ENCODE data around the gene RMC1.
"Not testable (repeated sequence)": the region's sequence is repeated elsewhere in the genome, so short reads cannot be mapped to it uniquely, and the experiment has no call there.

RMC1 gene

DNA sequence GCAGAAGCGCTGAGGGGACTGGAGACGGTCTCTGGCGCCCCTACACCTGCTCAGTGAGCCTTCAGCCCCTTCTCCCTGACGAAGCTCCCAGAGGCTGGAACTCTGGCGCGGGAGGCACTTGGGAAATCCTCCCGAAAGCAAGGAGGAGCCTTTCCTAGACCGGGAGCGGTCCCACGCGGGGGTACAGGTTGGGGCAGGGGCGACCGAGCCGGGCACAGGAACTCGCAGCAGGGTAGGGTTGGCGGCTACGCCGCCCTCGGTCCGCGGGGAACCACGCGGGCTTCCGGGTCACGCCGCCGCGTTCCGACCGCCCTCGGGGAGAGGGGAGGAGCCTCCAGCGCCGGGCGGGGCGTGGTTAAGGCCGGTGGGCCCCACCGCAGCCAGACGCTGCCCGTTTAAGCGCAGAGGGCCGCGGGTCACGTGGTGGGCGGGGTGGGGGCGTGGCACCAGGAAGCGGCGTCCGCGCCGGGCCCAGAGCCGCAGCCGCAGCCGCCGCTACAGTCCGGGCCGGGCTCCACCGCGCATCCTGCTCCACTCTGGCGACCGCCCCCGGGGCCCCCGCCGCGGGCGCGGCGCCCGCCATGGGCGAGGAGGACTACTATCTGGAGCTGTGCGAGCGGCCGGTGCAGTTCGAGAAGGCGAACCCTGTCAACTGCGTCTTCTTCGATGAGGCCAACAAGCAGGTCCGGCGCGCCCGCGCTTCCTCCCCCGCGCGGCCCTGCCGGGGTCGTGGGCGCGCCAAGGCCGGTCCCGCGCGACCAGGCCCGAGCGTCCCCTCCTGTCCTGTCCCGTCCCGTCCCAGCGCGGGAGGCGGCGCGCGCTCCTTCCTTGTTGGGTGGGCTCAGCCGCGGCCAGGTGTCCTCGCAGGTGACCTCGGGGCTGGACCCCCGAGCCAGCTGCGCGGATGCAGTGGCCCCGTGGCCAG lies at the start of gene RMC1:
Gene RMC1, plus strand, starts transcription at position 474 of the 925 bp plus-strand sequence. Its CDS starts 108 bp downstream, at position 582.
- peak; percentile 99 for DNase-seq

DNA sequence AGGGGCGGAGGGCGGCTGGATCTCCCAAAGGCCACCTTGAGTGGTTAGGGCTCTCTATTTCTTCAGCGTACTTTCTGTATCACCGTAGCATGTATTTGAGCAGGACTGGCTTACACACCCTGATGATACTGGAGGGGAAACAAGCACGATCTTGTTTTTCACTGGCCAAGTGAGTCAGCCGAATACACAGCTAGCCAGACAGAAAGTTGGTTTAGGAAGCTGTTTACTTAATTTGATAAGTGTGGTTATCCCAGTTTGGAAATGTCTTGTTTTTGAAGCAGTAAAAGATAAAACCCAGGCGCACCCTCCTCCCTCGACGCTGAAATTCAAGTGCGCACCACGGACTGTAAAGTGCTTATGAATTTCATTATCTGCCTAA lies 49.6 kb upstream of the RMC1 start:
- no peak for DNase-seq

DNA sequence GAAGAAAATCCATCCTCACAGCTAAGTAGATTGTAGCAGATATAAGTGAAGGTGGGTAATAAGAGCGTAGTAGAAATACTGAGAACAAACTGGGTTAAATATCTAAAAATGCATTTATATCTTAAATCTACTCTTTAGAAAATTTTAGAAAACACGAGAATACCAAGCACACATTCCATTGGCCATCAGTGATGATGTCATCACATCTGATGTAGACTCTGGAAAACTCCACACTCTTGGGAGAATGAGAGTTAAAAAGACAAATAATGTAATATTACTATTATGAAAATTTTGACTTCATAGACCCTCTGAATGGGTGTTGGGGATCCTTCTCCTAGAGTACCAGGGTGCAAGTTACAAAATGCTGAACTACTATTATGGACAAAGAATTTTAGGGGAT lies 46.5 kb upstream of the RMC1 start:
- no peak for DNase-seq

DNA sequence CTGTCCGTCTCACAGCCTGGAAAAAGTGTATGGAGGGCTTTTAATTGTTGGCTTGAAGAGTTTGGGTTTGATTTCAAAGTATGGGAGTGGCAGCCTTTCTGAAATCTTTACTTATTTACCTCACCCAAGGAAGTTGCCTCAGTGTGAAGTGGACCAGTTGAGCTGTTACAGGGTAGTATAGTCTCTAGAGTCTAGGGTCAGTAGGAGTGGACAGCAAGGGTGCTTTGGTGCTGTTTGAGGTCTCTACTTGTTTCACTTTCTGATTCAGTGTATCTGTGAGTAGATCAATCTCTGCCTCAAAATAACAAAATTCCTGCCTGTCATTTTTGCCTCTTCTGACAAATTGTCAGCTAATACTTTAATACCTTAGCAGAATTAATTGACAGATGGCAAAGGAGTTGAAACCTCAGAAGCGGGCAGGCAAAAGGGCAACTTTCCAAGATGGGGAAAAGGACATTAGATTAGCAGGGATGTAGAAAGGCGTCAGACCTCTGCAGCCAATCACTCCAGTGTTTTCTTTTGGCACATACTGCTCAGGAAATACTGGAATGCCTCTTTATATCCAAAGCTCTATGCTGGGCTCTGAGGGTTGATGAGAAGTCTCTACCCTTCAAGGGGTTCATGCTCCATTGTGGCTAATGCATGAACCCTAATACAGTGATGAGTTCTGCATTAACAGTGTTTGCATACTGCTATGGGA lies 44.3 kb upstream of the RMC1 start:
- DNase-seq: no peak

DNA sequence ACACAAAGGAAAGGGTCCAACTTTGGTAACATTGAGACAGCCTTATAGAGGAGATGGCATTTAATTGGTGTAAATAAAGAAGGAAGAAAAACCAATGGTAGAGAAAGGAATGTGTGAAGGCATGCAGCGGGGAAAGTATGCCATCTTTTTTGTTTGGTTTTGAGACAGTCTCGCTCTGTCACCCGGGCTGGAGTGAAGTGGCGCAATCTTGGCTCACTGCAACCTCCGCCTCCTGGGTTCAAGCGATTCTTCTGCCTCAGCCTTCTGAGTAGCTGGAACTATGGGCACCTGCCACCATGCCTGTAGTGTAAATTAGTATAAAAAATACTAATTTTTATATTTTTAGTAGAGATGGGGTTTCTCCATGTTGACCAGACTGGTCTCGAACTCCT lies 43.8 kb upstream of the RMC1 start:
- DNase-seq: no peak

DNA sequence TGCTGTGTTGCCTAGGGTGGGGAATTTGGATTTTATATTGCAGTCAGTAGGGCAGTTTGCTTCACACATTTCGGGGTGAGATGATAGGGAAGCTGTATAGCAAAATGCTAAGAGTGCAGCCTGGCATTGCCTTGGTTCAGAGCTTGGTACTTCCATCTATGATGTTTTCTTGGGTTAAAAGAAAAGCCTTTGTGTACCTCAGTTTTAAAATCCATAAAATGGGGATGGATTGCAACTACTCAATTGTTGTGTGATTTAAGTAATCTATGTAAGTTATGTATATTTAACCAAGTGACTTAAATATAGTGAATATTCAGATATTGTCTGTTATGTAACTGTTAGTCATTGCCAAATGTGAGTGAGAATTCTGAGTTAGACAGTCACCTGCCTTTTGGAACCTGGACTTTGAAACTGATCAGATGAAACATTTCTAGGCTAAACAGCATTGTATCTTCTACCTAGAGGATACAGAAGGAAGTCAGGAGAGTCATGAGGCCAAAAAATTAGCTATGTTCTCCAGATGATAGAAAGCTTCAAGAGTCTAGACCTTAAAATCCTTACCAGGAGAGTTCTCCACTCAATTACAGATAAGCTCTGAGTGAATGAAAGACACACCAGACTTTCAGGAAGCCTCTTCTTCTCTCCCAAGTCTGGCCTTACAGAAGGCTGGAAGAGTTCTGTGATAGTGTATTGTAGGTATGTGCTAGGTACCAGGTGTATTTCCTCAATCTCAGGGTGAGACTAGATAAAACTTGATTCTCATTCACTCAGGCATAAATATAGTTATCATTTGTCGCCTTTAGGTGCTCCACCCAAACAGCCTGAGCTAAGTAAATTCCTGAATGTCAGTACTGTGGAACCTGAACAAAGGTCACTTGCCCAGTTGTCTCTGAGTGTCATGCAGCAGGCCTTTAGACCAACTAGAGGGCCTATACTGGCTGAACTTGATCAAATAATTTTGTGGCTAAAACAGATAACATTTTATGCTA lies 42.7 kb upstream of the RMC1 start:
- DNase-seq: no peak

DNA sequence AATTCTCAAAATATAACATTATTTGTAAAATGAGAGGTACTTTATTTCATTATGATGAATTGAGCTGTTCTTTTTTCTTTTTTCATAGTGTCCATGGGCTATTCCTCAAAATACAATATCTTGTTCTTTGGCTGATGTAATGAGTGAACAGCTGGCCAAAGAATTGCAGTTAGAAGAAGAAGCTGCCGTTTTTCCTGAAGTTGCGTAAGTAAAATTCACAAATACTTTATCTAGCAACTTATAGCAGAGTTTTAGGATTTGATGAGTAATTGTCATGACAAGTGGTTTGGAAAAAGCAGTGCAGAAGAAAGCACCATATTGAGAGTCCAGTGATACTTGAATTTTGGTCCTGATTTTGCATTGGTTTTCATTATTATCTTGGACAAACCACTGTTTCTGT lies 40.4 kb upstream of the RMC1 start:
- DNase-seq: no peak

DNA sequence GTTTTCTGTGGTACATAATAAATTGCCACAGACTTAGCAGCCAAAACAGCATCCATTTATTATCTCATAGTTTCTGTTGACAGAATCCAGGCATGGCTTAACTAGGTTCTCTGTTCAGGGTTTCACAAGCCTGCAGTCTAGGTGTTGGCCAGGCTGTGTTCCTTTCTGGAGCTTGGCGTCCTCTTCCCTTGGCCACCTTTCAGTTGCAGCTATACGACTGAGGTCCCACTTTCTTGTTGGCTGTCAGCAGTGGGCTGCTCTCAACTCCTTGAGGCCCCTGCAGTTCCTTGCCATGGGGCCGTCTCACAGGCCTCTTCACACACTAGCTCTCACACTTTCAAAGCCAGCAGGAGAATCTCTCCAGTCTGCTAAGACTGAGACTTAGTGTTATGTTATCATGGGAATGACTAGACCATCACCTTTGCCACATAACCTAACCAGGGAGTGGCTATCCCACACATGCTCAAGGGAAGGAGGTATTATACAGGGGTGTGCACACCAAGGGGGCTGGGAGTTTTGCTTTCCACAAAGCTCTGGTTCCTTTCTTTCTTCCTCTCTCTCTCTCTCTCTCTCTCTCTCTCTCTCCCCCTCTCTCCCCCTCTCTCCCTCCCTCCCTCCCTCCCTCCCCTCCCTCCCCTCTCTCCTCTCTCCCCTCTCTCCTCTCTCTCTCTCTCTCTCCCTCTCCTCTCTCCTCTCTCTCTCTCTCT lies 34.4 kb upstream of the RMC1 start:
- no peak for DNase-seq

DNA sequence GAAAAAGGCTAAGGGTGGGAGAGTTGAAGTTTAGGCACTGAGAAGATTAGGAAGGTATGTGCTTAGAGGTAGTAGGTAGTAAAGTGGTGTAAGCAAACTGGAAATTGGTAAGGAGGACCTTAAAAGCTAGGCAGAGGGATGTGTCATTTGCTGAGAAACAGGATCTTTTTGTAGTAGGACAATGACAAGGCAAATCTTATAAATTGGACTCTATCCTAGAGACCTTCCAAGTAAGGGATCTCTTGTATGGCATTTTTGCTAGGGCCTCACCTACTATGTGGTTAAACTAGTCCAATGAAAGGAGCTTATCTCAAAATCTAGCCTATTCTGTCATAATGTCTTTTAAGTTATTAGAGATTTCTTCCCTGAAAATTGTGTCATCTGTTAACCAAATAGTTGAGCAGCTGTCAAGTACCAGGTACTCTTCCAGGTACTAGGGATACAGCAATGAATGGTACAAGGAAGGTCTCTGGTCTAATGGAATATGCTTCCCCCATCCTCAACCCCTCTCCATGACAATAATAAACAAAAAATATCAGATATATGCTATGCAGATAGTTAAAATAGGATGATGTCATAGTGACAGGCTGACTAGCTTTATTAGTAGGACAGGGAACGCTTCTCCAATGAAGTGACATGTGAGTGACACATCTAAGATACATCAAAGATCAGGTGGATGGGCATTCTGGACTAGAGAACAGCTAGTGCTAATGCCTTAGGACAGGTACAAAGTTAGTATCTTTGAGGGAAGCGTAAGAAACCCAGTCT lies 32.5 kb upstream of the RMC1 start:
- DNase-seq: no peak

DNA sequence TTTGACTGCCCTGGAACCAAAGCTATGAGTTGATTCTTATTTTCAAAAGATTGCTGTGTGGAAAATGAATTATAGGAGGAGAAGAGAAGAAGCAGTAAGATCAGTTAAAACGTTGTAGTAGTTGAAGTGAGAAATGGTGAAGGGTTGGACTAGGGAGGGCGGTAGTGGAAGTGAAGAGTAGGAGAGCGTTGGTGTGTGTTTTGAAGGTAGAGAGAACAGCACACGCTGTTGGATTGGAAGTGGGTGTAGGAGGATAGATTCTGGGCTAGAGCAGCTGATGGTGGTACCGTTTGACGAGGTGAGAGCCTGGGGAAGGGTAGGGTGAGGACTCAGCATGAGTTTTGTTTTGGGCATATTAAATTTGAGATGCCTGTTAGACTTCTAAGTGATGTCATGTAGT lies 31.8 kb upstream of the RMC1 start:
- DNase-seq: no peak

DNA sequence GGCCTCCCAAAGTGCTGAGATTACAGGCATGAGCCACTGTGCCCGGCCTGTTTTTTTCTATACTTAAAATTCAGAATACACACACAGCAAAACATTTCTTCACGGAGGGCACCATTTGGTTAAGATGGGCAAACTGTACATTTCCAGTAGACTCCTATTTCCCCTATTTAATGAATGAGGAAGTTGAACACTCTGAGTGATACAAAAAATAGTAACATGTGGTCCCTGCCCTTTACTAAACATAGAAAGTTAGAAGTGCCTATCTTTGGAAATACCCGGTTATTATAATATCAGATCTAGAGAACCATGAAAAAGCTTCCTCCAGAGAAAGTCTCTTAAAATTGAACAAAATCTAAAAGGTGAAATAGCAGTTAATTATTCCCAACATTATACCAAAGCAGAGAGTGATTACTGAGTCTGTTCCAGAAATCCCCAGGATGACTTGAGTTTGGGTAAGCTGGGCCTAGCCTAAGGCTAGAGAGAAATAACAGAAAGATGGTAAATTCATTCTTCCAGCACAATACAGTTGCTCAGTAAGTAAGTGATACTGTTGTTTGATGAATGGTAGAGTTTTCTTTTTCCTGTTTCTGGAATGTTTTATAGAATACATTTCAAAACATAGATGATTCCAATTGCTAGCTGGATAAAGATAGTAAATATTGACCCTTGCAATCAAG lies 23.3 kb upstream of the RMC1 start:
- DNase-seq: no peak

DNA sequence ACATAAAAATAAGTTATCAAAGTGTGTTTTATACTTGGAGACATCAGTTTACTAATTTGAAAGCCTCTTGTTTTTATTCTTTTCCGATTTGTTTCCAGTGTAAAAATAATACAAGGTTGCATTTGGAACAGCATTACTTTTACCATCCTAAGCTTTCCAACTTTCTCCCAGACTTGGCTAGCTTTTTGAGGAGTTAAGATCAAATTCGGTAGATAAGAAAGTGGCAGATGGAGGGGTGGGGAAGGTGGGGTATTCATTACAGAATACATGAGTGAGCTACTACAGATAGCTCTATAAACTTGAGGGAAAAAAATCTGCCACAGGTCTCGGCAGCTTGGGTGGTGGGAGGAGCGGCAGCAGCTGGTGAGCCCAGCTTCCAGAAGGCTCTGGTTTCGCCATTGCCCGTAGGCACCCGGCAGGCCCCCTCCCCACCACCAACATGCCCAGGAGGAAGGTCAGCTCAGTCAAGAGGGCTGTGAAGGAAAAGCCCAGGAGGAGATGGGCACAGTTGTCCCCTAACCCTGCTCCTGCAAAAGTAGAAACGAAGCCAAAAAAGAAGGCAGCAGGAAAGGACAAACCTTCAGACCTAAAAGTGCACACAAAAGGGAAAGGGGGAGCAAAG lies 18.6 kb upstream of the RMC1 start:
- DNase-seq: no peak

DNA sequence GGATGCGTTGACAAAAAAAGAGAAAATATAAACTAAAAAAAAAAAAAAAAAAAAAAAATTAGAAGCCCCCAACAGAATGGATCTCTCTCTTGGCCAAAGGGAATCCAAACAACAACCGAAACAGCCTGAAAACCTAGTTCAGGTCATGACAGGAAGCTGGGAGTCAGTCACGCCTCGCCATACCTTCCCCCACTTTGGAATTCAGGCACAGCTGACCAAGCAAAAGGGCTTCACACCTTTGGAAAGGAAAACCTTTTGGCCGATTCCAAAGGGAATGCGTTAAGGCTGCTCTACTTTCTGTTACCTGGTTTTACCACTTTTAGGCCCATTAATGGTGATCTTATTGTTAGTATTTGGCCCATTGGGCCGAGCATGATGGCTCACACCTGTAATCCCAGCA lies 17.9 kb upstream of the RMC1 start:
- no peak for DNase-seq

DNA sequence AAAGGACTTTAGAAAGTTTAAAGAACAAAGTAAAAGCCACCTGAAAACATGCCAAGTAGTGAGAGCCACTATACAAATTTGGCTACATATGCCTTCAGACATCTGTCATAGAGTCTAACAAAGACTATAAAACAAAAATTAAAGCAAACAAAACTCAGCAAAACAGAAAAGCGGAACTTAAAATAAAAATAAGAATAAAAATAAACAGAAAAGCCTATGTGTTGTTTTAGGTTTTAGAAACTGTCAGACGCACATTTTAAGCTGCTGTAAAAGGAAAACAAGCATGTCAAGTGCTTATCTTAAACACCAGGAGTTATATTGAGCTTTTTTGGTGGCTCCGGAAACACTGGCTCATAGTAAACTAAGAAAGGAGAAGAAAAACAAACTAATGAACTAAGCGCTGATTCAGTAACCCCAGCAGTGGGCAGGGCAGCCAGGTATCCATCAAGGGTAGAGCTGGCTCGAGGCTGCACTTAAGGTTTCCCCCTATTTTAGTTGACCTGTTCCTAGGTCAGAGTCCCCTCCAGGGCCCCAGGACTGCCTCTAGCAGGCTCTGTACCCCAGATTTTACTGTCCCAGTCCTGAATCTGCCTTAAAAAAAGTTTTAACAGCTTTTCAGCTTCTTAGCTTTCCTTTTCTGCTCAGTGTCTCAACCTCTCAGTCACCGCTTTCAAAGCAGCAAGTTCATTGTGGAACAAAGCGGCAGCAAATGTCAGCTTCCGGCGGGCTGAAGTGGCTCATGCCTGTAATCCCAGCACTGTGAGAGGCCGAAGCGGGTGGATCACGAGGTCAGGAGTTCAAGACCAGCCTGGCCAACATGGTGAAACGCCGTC lies 15.4 kb upstream of the RMC1 start:
- peak; percentile 52 for DNase-seq

DNA sequence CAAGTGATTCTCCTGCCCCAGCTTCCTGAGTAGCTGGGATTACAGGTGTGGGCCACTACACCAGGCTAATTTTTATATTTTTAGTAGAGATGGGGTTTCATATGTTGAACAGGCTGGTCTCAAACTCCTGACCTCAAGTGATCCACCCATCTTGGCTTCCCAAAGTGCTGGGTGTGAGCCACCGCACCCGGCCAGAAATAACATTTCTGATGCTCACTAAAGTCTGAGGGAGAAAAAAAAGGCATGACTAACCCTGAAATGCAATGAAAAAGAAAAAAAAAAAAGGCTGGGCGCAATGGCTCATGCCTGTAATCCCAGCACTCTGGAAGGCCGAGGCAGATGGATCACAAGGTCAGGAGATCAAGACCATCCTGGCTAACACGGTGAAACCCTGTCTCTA lies 13.7 kb upstream of the RMC1 start:
- not testable (repeated sequence) for DNase-seq

DNA sequence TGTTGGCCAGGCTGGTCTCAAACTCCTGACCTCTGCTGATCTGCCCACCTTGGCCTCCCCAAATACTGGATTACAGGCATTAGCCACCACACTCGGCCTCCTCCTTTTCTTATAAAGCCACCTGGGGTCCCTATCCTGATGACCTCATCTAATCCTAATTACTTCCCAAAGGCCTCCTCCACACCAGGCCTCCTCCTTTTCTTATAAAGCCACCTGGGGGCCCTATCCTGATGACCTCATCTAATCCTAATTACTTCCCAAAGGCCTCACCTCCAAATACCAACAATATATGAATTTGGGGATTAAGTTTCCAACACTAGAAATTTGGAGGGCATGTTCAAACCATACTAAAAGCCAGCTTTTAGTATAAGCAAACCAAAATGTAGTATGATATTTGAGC lies 9.7 kb upstream of the RMC1 start:
- DNase-seq: no peak

DNA sequence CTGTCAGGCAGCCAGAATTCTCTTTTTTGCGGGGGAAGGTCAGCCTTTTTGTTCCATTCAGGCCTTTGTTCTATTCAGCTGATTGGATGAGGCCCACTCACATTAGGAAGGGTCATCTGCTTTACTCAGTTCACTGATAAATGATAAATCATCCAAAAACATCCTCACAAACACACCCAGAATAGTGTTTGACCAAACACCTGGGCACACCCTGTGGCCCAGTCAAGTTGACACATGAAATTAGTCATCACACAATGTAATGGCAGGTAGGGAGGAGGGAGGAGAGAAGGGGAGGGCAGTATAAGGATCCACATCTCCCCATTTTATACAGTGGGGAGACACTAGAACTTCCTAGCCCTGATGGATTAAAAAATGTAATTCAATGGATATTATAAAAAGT lies 8.3 kb upstream of the RMC1 start:
- no peak for DNase-seq

DNA sequence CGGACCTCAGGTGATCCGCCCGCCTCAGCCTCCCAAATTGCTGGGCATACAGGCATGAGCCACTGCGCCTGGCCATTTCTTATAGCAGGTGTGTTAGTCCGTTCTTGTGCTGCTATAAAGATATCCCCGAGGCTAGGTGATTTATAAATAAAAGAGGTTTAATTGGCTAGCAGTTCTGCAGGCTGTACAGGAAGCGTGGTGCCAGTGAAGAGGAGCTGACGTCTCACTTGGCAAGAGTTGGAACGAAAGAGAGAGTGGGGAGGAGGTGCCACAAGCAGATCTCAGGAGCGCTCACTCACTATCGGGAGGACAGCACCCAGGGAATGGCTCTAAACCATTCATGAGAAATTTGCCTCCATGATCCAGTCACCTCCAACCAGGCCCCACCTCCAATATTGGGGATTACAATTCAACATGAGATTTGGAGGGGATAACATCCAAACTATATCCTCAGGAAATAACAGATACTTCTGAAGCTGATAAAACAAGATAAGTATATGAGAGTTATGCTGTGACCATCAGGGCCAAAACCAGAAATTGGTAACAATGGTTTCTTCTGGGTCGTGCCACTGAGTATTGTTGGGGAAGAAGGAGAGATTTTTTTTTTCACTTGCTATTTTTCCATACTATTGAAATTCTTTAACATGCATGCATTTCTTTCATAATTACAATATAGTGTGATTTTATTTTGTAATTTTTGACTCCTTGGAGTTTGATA lies 7.4 kb upstream of the RMC1 start:
- no peak for DNase-seq

DNA sequence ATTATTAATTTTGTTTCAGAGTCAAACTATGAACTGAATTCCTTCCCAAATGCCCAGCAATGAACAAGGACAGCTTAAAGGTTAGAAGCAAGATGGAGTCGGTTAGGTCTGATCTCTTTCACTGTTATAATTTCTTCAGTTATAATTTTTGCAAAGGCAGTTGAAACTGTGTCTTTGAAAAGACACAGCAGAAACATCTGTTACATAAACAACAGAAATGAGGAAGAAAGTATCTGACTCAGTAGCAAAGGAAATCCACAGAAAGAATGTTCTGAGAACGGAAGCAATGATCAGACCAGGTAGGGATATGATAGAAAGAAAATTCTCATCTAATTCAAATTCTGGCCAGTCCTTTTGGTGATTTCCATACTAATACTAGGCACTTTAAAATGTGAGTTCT lies 5.2 kb upstream of the RMC1 start:
- DNase-seq: no peak

Measured in activated CD4-positive, CD25-positive, alpha-beta regulatory T cell treated with anti-CD3 and anti-CD28 coated beads, Interleukin-2, amount 50 U/mL, for 72 hours (primary cell).